ENCODE data around the gene HBG1. TPM values are rescaled to one million over a fixed set of nuclear protein-coding genes. Genes with fewer than 3 reads are reported as not detected.

HBG1 gene
- total and polyA plus RNA-seq, 2 experiments from 2014 or later = not detected

- no peaks in the 10 kb centered on the region for H3K36me3 ChIP-seq (ENCODE audit: insufficient read depth)
- TF ChIP-seq EZH2 (IDR thresholded peaks at IDR 0.05; ENCODE audit: low read depth, unreplicated experiment) (no peak), POLR2AphosphoS5 (IDR thresholded peaks at IDR 0.05; ENCODE audit: low read depth) (no peak), ETS1 (IDR thresholded peaks at IDR 0.05) (no peak), NANOG (IDR thresholded peaks at IDR 0.05; ENCODE audit: borderline replicate concordance) (no peak), JUNB (IDR thresholded peaks at IDR 0.05; ENCODE audit: unreplicated experiment) (no peak), ZNF114 (CRISPR knock-in tag; IDR thresholded peaks at IDR 0.05) (no peak), STAT1 (IDR thresholded peaks at IDR 0.05; ENCODE audit: unreplicated experiment) (no peak), REST (IDR thresholded peaks at IDR 0.05; ENCODE audit: unreplicated experiment) (no peak), CTCF (conservative IDR thresholded peaks at IDR 0.05; ENCODE audit: low read depth in 2 of 2) (no peak), EZH2phosphoT487 (IDR thresholded peaks at IDR 0.05; ENCODE audit: unreplicated experiment) (no peak), ZNF462 (CRISPR knock-in tag; IDR thresholded peaks at IDR 0.05) (no peak), CREB1 (CRISPR knock-in tag; IDR thresholded peaks at IDR 0.05; ENCODE audit: low read depth) (no peak), ZNF331 (CRISPR knock-in tag; IDR thresholded peaks at IDR 0.05; ENCODE audit: low read depth) (no peak)
Observed at GRCh38 chr11:5231111-5231510, 18.5 kb downstream of the HBG1 start.

More at GRCh38 chr11:5231111-5231510, 18.5 kb downstream of the HBG1 start:
- Histone ChIP-seq H3K79me2 (replicated peaks; ENCODE audit: insufficient read depth) (no peaks in the 10 kb centered on the region), H3K9me2 (ENCODE audit: insufficient read depth) (no peaks in the 10 kb centered on the region), H3K27me3 (ENCODE audit: insufficient read depth) (no peaks in the 10 kb centered on the region), H3F3A (replicated peaks; ENCODE audit: low read depth) (no peaks in the 10 kb centered on the region), H4K20me1 (replicated peaks; ENCODE audit: insufficient read depth) (no peaks in the 10 kb centered on the region), H3K4me3 (no peak overlapping the region), H3K27ac (ENCODE audit: low read depth) (no peak overlapping the region), H2AFZ (no peak overlapping the region), H3K4me2 (no peak overlapping the region), H3K4me1 (ENCODE audit: insufficient read depth) (no peaks in the 10 kb centered on the region)
- Mint-ChIP-seq H3K27me3 (ENCODE audit: insufficient read depth, low read depth, poor library complexity) (no peaks in the 10 kb centered on the region), H3K4me1 (no peaks in the 10 kb centered on the region), H3K4me3 (no peak overlapping the region), H3K36me3 (ENCODE audit: low read depth) (no peaks in the 10 kb centered on the region), H3K27ac (no peak overlapping the region), H3K9me3 (no peaks in the 10 kb centered on the region)
- ATAC-seq = no peak
- no peak for DNase-seq (ENCODE audit: low spot score)

All from GM23338 (cell line).